H4 (cell line): ENCODE measurements around the gene ZBTB8A. TPM values are rescaled to one million over a fixed set of nuclear protein-coding genes. Genes with fewer than 3 reads are reported as not detected.

Experiments used
- DNase-seq: peaks from one replicate; pipeline ENCODE4 v3.0.0-alpha.2; 2015; ENCODE audit warnings: low spot score
- total RNA-seq: library from RNA; depleted of rRNA; stranded (reverse); fragments of >200 nt; shearing (Covaris generic); gene quantifications from 2 replicates; pipeline ENCODE4 v1.2.3, GENCODE V29; 2014; rRNA removed

Gene ZBTB8A
- total RNA-seq, 1 experiment from 2014 or later: 5.1 TPM

GRCh38 chr1:32652244-32652962 lies 113.2 kb downstream of the ZBTB8A start:
- DNase-seq: no peak

Other genes starting within 250 kb of the ZBTB8A start
- 115 and 126 TPM in 2 replicates for gene HDAC1, start 247.3 kb upstream of the ZBTB8A start, total RNA-seq
- gene MARCKSL1, start 203.2 kb upstream of the ZBTB8A start, total RNA-seq: 102 and 133 TPM in 2 replicates
- 0.12 and 0.16 TPM in 2 replicates for gene FAM229A, start 176.9 kb upstream of the ZBTB8A start, total RNA-seq
- 0.08 and 0.90 TPM in 2 replicates for gene TSSK3, start 176.9 kb upstream of the ZBTB8A start, total RNA-seq
- 47.0 and 47.5 TPM in 2 replicates for gene BSDC1, start 145.0 kb upstream of the ZBTB8A start, total RNA-seq
- 0.02 TPM in 1 of 2 replicates, not detected in the other for gene ZBTB8B, start 74.4 kb upstream of the ZBTB8A start, total RNA-seq
- gene ZBTB8OS, start 111.1 kb downstream of the ZBTB8A start, total RNA-seq: 101 and 102 TPM in 2 replicates
- gene RBBP4, start 111.8 kb downstream of the ZBTB8A start, total RNA-seq: 137 and 157 TPM in 2 replicates
- 20.2 and 20.7 TPM in 2 replicates for gene SYNC, start 163.3 kb downstream of the ZBTB8A start, total RNA-seq